C1 segment of cervical spinal cord (tissue), 14 donors: Measurements from ENCODE around the gene DPY19L1.
"Not testable (repeated sequence)": the region's sequence is repeated elsewhere in the genome, so short reads cannot be mapped to it uniquely, and the experiment has no call there.

Experiments used
- DNase-seq, 14 donors: peaks; one replicate each; lab custom pipeline; 2025; lab: John Stamatoyannopoulos, UW

Gene DPY19L1

DNA sequence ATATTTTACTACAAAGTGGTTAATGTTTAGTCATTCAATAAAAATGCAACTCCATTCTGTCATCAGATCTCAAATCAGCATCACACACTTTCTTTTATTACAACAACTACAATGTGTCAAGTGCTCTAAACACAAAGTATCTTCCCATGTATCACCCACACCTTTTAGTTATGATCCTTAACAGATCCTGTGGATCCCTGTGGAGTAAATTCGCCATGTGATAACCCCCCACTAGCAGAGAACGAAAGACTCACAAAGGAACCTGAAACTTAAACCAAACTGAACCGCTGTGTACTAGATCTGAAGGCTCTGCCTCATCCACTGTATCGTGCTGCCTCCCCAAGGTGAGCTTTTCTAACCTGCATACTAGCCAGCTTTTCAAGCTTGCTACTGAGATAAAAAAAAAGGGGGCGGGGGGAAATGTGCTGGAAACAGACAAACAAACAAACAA lies 1.7 kb downstream of the DPY19L1 start:
- peak in 5 of 14 donors; percentile 4 to 72 (median 12) for DNase-seq

DNA sequence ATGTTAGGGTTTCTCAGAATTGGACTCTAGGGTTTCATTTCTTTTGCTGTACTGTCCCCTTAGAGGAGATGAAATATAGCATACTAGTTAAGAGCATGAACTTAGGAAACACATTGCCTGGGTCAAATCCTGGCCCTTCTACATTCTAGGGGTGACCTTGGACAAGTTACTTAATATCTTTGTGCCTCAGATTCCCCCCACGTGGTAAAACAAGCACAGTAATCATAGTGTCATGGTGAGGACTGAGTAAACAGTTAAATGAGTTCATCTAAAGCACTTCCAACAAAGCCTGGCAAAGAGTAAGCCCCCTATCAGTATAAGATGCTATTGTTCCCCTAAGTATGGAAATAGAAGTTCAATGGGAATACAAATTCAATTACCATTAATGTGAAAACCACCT lies 5.1 kb downstream of the DPY19L1 start:
- no peak for DNase-seq

DNA sequence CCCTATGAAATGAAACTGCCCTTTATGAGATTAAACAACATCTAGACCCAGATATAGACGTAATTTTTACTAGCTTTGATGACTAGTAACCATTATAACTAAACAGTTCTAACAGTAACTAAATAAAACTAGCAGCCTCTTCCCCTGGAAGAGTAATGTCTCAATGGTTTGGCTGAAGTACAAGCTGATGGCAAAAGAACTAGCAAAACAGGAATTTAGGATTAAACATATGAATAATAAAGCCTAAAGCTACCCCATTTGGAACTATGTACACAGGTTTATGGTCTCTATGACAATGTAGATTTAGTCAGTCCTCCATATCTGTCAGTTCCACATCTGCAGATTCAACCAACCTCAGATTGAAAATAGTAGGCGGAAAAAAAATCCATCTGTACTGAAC lies 6.4 kb downstream of the DPY19L1 start:
- no peak for DNase-seq

DNA sequence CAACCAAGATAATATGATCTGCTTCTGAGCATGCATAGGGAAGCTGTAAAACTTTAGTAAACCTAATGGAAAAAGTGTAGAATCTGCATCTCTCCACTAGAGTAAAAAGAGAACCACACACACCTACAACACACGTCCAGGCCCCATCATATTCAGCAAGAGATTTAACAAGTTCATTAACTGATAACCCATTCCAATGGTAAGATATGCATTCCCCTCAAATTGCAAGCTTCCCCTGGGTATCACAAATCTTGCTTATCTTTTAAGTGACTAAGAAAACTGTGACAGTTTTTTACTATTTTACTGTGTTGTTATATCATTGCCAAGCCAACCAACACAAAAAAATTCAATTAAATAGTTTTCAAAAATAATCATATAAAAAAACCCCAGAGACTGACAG lies 8.0 kb downstream of the DPY19L1 start:
- DNase-seq = no peak

DNA sequence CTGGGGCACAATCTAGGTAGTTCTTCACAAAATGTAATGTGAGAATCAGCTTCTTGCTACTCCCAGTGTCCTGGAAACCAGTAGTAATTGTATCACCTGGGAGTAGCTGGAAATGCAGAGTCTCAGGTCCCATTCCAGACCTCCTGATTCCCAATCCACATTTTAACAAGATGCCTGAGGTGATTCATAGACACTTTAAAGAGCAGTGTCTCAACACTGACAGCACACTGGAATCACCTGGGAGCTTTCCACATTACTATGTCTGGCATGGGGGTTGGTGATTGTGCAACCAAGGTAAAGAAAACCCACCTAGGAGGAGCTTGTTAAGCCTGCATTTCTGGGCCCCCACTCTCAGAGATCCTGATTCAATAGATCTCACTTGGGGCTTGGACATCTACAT lies 11.1 kb downstream of the DPY19L1 start:
- DNase-seq = no peak

DNA sequence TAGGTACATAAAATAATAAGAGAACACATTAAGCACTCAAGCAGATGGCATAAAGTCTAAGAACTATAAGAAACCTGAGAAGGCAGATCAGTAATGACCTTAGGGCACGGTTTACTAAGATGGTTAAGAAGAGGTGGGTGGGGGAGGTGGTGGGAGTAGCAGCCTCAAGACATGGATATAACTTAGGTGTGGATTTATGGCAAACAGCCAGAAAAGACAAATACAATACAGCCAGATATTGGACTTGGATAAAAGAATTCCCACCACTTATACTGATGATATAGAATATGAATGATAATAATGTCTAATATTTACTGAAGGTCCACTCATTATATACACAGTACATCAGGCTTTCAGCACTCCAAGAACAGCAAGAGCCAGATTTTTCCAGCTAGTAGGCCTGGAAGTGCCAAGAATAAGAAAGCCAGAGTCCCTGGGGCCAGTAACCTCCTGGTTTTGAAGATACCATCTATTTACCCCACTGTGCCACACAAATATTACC lies 11.9 kb downstream of the DPY19L1 start:
- DNase-seq = no peak

DNA sequence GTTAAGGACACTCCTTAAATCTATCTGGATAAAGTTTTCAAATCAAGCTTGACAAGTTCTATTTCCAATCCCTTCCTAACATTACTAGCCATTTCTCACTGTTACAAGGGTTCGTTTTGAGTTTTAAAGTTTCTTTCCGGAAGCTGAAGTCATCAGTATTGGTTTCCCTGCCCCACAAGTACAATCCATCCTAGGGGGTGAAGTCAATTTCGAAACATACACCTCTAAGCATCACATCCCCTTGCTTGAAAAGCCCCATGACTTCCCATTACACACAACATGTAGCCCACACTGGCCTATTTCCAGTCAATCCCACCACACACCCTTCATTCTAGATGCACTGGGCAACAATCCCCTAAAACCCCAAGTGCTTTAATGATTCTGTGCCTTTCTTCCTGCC lies 13.0 kb downstream of the DPY19L1 start:
- no peak for DNase-seq

DNA sequence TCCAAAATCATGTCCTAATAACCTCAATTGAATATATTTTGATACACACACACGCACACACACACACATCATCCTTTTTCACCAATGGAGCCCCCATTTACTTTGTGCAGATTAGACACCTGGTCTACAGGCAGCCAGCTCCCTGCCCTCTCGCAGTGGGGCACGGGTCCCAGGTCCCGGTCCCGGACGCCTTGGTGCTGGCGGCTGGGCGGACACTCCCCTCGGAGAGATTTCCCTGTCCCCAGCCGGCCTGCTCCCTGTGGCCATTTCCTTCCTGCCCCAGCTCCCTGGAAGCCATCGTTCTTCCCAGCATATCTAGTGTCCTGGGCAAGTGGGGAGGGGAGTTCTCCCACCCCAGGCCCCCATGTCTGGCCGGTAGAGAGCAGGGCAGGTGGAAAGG lies 14.6 kb downstream of the DPY19L1 start:
- DNase-seq = no peak

DNA sequence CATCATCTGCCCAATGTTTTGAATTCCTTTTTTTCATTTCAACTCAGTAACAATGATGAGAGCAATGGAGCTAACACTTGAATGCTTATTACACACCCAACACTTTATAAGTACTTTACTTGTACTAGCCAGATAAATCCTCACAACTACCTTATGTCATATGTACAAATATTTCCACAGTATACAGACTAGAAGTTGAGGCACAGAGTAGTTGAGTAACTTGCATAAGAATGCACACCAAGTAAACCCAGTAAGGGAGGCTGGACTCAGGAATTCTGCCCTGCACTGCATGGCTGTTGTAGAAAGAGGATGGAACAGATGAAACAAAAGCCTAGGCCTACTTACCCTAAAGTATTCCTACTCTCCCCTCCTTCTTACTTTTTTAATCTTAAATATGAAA lies 15.8 kb downstream of the DPY19L1 start:
- DNase-seq = no peak

DNA sequence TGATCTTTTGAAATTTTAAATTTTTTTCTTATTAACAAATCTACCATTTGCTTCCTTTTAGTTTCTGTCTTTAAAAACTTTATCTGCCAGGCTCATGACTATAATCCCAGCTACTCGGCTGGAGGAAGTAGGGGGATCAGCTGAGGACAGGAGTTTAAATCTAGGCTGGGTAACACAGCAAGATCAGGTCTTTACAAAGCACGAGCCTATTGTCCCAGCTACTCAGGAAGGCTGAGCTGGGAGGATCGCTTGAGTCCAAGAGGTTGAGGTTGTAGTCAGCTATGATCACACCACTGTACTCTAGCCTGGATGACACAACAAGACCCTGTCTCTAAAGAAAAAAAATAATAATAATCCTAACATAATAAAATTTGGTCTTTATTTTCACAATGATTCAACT lies 17.5 kb downstream of the DPY19L1 start:
- DNase-seq = no peak

DNA sequence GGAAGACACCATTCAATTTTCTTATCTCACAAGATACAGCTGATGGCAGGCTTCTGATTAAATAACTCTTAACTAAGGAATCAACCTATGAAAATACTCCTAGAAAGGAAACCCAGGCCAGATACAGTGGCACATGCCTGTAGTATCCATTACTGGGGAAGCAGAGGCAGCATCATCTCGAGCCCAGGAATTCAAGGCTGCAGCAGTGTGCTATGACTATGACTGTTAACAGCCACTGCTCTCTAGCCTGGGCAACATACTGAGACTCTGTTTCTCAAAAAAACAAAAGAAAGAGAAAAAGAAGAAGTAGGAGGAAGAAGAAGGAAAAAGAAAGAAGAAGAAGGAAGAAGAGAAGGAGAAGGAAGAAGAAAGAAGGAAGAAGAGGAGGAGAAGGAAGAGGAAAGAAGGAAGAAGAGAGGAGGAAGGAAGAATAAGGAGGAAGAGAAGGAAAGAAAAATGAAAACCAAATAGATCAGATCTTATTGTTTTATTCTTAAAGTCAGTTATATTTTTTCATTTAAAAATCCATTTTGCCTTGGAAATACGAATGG lies 18.0 kb downstream of the DPY19L1 start:
- no peak for DNase-seq

DNA sequence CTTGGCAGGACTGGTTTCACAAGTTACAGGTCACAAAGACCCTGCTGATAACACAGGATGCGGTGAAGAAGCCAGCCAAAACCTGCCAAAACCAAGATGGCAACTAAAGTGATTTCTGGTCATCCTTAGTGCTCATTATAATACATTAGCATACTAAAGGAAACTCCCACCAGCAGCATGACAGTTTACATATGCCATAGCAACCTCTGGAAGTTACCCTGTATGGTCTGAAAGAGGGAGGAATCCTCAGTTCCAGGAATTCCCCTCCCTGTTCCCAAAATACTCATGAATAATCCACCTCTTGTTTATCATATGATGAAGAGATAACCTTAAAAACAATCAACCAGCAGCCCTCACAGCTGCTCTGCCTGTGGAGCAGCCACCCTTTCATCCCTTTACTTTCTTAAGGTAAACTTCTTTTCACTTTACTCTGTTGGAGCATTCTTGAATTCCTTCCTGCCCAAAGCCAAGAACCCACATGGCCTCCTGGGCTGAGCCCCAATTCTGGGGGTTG lies 21.9 kb downstream of the DPY19L1 start:
- peak in 1 of 14 donors; percentile 14 for DNase-seq

DNA sequence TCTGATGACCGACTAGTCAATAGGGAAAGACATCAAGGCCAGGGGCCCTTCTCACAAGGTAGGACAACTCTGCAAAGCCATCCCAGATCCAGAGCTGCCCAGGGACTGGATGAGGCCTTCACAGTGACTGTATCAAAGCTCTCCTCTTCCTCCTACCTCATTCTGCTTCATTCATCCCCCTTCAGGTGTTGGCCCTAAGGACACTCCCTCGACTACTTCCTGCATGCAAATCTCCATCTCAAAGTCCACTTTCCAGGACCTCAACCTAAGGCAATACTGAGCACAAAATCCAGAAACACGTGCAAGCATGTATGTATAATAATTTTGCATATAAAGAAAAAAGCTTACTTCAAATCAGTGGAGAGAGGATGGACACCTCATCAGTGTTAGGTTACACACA lies 25.1 kb downstream of the DPY19L1 start:
- no peak for DNase-seq

DNA sequence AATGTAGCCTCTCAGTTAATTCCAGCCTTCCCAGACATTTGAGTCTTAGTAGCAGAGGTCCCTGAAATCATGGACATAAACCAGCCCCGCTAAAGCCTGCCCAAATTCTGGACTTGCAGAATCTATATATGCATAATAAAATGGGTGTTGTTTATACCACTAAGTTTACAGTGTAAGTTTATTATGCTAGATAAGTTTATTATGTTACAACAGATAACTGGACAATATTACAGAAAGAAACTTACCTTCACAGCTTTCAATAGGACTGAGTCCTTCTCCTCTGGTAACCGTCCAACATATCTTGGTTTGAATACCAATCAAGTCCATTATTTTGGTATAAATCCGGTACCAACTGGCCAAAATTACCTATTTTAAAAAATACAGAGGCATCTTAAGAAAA lies 26.2 kb downstream of the DPY19L1 start:
- DNase-seq = no peak

DNA sequence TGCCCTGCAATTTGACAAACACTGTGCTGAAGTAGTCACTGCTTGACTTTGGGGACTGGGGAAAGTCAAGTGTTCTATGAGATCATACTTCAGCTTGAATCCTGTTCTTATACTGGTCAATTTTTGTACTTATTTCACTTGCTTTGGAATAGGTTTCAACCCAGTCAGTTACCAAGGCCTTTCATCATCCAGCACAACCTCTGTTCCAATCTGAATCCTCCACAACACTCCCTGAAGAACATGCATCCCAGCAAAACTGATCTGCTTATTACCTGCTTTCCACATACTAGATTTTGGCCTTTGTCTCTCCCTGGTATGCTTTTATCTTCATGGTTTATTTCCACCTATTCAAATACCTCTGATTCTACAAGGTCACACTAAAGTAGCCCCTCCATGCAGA lies 29.5 kb downstream of the DPY19L1 start:
- DNase-seq = no peak

DNA sequence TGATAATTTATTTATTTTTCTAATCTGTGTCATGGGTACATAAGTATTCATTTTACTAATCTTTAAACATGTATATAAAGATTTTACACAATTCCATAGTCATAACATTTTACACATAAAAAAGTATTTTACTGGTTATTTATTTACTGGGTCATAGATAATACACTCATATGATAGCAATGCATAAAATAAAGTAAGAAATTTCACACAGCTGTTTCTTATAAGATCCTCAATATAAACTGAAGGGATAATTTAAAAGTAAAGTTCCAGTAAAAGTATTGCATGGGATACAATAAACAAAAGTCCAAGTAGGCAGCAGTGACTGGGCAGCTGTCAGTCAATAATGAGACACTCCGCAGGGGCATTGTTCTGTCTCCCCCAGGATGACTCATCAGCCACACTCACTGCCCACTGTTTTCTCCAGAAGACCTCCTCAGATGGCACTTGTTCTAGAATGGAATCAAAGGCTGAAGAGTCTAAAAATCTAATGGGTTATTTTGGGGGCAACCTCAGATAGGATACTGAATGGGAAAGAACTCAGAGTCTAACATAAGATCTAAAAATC lies 32.7 kb downstream of the DPY19L1 start:
- peak in 2 of 14 donors; percentile 18 to 26 for DNase-seq

DNA sequence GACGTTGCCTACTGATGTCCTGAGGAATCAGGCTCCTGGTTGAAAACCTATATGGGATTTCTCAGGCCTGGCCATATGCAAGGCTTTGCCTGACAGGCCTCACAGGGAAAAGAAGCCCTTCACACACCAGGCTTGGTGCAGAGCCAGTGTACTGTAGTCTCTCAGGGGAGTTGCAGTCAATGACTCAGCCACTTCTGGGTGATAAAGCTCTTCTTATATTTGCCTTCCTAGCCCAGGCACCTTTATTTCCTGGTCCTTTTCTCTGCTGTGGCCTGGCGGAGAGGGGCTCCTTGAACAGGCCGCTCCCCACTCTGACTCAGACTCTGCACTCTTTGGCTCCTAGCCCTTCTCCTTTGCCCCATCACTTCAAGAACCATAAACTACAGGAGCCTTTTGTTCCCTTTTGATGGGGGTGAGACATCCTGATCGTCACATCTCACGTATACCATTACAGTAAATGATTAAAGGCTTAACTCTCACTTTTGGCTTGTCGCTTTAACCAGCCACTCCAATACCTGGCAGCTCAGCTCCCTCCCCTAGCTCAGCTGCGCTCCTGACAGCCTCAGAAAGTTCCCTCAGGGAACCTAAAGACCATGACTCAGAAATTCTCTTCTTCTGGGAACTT lies 33.5 kb downstream of the DPY19L1 start:
- DNase-seq = peak in 2 of 14 donors; percentile 22 to 31

DNA sequence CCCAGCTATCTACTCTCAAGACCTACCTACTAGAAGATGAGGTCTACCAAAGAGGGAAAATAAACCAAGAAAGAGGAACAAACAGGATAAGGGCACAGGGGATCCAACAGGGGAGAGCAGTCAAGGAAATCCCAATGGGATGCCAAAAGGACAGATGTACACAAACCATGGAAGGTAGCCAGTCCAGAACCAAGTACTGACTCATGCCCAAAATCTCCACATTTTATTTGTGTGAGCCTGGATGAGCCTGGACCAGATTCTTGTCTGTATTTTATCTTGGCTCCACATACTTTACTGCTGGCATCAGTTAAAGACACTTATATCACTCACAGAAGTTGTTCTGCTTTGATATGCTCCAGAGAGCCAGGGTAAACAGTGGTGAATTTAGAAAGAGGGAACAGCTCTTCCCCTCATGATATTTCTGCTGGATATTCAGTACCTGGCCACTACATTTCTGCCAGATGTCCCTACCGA lies 34.1 kb downstream of the DPY19L1 start:
- DNase-seq = not testable (repeated sequence)

DNA sequence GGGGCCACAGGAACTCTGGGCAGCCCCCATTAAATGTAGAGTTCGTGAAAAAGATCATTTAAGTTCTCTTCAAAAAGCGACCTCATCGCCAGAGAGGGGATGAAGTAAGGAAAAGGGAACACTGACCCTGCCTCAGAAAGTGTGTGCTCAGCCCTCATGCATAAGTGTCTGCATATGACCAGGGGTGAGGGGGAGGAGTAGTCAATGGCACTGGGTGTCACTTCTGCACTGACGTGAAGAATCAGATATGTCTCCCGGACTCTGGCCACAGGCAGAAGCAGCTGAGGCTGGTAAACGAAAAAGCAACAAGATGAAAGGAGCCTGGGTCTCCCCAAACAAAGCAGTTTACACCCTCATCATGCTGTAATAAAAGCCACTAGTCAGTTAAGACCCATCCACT lies 39.0 kb downstream of the DPY19L1 start:
- not testable (repeated sequence) for DNase-seq

DNA sequence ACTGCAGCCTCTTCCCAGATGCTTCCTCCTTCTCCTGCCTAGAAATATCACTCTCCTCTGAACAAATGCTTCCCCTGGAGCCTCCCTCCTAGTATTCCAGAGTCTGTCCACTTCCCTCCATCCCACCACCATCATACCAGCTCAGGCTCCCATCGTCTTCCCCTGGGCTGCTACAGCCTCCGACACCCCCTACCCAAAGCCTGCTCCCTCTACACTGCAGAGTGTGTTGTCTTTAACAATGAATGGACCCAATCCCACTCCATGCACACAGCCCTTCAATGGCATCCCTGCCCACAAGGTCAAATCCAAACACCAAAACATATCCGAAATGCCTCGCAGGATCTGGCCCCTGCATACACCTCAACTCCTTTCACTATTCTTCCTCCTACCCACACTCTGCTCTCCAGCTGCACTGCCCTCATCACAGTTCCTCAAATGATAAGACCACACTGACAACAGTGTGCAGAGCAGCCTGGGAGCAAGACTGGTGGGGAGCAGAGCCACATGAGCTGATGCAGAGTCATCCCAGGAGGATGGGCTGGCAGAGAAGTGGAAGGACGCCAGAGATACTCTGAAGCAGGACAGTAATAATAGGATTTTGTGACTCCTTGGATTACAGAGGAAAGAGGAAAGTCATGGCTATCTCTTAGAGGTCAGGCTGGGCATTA lies 40.7 kb downstream of the DPY19L1 start:
- DNase-seq = not testable (repeated sequence)

DNA sequence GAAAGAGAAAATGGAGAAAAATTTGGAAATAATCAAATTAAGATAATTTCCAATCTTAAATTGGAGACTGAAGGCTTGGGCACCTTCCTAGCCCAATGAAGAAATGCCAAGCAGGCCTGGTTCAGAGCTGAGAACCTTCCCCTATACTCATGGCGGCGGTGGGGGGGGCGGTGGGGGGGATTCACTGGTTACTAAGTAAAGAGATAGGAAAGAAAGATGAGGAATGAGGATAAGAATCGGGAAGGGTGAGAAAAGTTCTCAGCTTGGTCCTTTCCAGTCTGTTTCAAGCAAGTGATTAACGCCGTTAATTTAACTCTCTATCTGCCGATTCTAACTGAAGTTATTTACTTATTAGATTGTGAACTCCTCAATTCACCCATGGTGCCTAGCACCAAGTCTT lies 41.5 kb downstream of the DPY19L1 start:
- no peak for DNase-seq
